Lower lobe of right lung (tissue), 2 donors: ENCODE data around the gene NFIB. TPM values are rescaled to one million over a fixed set of nuclear protein-coding genes. Genes with fewer than 3 reads are reported as not detected.

Experiments used
- ATAC-seq, 2 donors: fragments of 200-7000 bp; cut with Tn5 transposase; one replicate each; pipeline ENCODE4 v1.9.1; 2020 to 2022; ENCODE audit warnings: mild to moderate bottlenecking in 2 of 2, moderate library complexity in 2 of 2
- DNase-seq: peaks from one replicate; pipeline ENCODE4 v3.0.0-alpha.2; 2020
- H3K27ac ChIP-seq: fragments of 200-600 bp; one replicate; pipeline ENCODE4 v1.8.0; 2022
- H3K27me3 ChIP-seq: fragments of 200-600 bp; one replicate; pipeline ENCODE4 v1.8.0; 2022; ENCODE audit warnings: low read depth
- H3K36me3 ChIP-seq: fragments of 200-600 bp; one replicate; pipeline ENCODE4 v1.8.0; 2022; ENCODE audit warnings: mild to moderate bottlenecking
- H3K4me1 ChIP-seq: fragments of 200-600 bp; one replicate; pipeline ENCODE4 v1.8.0; 2022
- H3K4me3 ChIP-seq: fragments of 200-600 bp; one replicate; pipeline ENCODE4 v1.8.0; 2022; ENCODE audit warnings: mild to moderate bottlenecking
- H3K9me3 ChIP-seq: fragments of 200-600 bp; one replicate; pipeline ENCODE4 v1.8.0; 2022
- intact Hi-C: fragments of 100-400 bp; cut with DNase I; formaldehyde crosslinking; loops from one replicate; pipeline ENCODE4 v1.11.0; 2022
- total RNA-seq: library from RNA; stranded (reverse); fragmentation: NEBNext Ultra II Directional; extraction: Animal tissue kit (Norgen Biotek cat#: 25700); gene quantifications from one replicate; pipeline ENCODE4 v1.2.1, GENCODE V29; 2021
- TF ChIP-seq, protein P1 (sequence below): fragments of 200-600 bp; IDR thresholded peaks from one replicate; pipeline ENCODE4 v1.8.0; 2022; ENCODE audit warnings: antibody characterized with exemption, mild to moderate bottlenecking
- donor health status: DM: no; HTN: yes; CAD: no; lungs with severe emphysema.

Gene NFIB
- total RNA-seq, 1 donor from 2014 or later: 97.7 TPM

DNA sequence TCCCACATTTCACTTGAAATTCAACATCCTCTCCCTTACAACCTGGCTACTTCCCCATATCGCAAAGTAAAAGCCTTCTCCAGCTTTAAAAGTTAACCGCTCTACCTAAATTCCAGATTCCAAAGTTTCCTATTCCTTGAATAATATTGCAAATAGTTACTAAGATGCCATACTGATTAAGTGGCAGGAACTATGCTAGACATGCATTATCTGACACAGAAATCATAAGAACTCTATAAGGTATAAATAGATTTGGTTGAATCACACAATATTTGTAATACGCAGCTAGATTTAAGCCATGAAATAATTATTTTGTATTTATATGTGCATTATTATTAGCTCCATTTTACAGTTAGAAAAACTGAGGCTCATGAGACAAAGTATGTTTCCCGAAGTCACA, 92.8 kb downstream of the NFIB start:
- DNase-seq (no peak), ATAC-seq (no peak)
- intact Hi-C loops: no loop called here
- TF ChIP-seq, protein P1, sequence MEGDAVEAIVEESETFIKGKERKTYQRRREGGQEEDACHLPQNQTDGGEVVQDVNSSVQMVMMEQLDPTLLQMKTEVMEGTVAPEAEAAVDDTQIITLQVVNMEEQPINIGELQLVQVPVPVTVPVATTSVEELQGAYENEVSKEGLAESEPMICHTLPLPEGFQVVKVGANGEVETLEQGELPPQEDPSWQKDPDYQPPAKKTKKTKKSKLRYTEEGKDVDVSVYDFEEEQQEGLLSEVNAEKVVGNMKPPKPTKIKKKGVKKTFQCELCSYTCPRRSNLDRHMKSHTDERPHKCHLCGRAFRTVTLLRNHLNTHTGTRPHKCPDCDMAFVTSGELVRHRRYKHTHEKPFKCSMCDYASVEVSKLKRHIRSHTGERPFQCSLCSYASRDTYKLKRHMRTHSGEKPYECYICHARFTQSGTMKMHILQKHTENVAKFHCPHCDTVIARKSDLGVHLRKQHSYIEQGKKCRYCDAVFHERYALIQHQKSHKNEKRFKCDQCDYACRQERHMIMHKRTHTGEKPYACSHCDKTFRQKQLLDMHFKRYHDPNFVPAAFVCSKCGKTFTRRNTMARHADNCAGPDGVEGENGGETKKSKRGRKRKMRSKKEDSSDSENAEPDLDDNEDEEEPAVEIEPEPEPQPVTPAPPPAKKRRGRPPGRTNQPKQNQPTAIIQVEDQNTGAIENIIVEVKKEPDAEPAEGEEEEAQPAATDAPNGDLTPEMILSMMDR: no peak
- no peaks in the 10 kb centered on the region for H3K27me3 ChIP-seq
- H3K4me1 ChIP-seq: peaks cover 30% of the 10 kb centered on the region
- H3K27ac ChIP-seq: no peak overlapping the region
- H3K9me3 ChIP-seq: no peaks in the 10 kb centered on the region
- H3K36me3 ChIP-seq: no peaks in the 10 kb centered on the region
- H3K4me3 ChIP-seq: no peak overlapping the region

DNA sequence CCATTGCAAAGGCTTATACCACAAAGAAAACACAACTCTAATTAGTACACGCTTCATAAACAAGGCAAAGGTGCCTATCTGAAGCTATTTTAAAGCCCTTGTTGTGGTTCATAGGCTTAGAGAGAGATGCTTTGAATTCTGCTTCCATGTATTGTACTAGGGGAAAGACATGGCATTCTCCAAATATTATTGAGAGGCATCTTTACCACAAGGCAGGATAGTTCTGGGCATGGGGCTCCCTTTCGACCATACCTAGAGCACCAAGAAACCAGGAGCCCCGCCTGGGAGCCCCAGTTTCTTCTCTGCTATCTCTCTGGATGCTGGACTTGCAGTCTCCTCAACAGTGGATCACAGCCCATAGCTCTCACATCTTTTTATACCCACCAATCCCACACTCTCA, 93.7 kb downstream of the NFIB start:
- peaks cover 36% of the 10 kb centered on the region for H3K4me1 ChIP-seq
- H3K27ac ChIP-seq: no peak overlapping the region
- H3K27me3 ChIP-seq: no peaks in the 10 kb centered on the region
- no peaks in the 10 kb centered on the region for H3K9me3 ChIP-seq
- DNase-seq: no peak
- intact Hi-C loops: no loop called here
- no peak for ATAC-seq
- TF ChIP-seq, protein P1: no peak
- H3K36me3 ChIP-seq: no peaks in the 10 kb centered on the region
- H3K4me3 ChIP-seq: no peak overlapping the region

DNA sequence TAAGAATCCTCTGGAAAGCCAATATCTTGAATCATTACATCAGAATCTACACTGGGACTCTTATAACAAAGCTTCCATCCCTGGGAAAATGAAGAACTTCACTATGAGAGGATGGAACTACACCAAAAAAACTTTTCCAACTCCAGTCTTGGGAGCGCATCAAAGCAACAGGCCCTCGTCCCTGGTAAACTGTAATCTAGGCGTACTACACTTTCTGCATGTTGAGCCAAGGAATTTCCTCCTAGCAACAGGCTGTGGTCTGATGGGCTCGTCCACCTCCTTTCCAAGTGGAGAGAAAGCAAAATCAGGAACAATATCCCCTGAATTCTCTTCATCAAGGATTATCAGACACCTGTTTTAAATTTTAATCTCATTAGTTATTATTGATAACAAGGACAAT, 94.1 kb downstream of the NFIB start:
- Histone ChIP-seq H3K36me3 (no peaks in the 10 kb centered on the region), H3K27me3 (no peaks in the 10 kb centered on the region), H3K9me3 (no peaks in the 10 kb centered on the region), H3K27ac (no peak overlapping the region), H3K4me3 (no peak overlapping the region), H3K4me1 (peaks cover 40% of the 10 kb centered on the region)
- TF ChIP-seq, protein P1: no peak
- intact Hi-C loops: no loop called here
- DNase-seq (no peak), ATAC-seq (no peak)

DNA sequence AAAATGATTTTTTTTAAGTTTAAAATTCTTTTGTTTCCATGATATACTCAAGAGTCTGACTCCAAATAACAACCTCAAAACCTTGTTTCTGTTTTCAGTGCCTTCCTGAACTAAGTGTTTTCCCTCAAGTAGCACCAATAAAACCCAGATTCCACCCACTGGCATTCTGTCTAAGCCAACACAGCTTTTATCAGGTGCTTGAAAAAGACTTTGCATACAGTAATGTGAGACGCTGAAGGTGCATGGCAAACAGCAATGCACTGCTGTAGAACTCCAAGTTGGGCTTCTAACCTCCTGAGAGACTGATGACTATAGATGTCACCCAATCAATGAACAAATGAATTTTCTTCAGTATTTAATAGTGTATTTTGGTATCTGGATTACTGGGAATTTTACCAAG, 95.7 kb downstream of the NFIB start:
- H3K27me3 ChIP-seq: no peaks in the 10 kb centered on the region
- TF ChIP-seq, protein P1: no peak
- H3K36me3 ChIP-seq: no peaks in the 10 kb centered on the region
- peaks cover 49% of the 10 kb centered on the region for H3K4me1 ChIP-seq
- no peak for DNase-seq
- ATAC-seq: peak; percentile 63 to 71
- H3K4me3 ChIP-seq: no peak overlapping the region
- H3K27ac ChIP-seq: no peak overlapping the region
- no peaks in the 10 kb centered on the region for H3K9me3 ChIP-seq
- intact Hi-C loops: no loop called here

DNA sequence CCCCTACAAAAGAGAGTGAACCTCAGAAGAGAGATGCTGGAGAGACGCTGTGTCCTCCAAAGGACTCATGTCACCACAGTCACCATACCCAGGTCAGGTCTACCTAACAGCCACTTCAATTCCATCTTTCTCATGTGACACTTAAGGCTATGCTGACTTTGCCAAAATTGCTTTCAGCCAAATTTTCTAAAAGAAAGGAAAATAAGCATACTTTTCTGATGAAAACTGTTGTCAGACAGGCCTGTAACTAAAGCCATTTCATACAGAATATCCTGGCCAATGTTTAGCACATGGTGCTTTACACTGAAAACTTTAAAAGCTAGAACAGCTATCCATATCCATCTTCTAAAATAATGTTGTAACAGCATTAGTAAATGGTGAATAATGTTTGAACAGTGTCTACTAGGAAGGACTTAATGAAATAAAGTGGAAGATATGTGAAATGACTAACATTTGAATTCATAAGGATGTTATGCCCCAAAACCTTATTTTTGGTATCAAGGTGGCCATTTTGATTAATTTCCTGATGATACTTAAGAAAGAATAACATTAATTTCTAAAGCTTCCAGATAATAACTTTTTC, 97.2 kb downstream of the NFIB start:
- H3K9me3 ChIP-seq: no peaks in the 10 kb centered on the region
- no peaks in the 10 kb centered on the region for H3K36me3 ChIP-seq
- H3K4me1 ChIP-seq: peaks cover 59% of the 10 kb centered on the region
- DNase-seq (no peak), ATAC-seq (no peak)
- TF ChIP-seq, protein P1: no peak
- H3K4me3 ChIP-seq: no peak overlapping the region
- no peak overlapping the region for H3K27ac ChIP-seq
- intact Hi-C loops: no loop called here
- no peaks in the 10 kb centered on the region for H3K27me3 ChIP-seq
